Panc1 (cell line): Measurements from ENCODE around the gene MRPS27. TPM values are rescaled to one million over a fixed set of nuclear protein-coding genes. Genes with fewer than 3 reads are reported as not detected.
"Not testable (repeated sequence)": the region's sequence is repeated elsewhere in the genome, so short reads cannot be mapped to it uniquely, and the experiment has no call there.

Source experiments
- ATAC-seq: fragments of 200-7000 bp; cut with Tn5 transposase; 2 replicates; pipeline ENCODE4 v1.9.1; 2020; ENCODE audit warnings: mild to moderate bottlenecking, moderate library complexity
- BruUV-seq: library from RNA; stranded (reverse); fragments of 400-500 nt; replicated peaks from 2 replicates; lab custom pipeline; 2021; lab: Mats Ljungman, UMichigan
- CTCF ChIA-PET: fragments of 300-600 bp; sonication (Branson Sonifier 250); formaldehyde crosslinking; loops from one replicate; lab custom pipeline; 2022; ENCODE audit warnings: antibody characterized with exemption; lab: Charles Lee
- POLR2A ChIA-PET: fragments of 300-600 bp; sonication (Branson Sonifier 250); formaldehyde crosslinking; loops from one replicate; lab custom pipeline; 2022; ENCODE audit warnings: antibody characterized with exemption; lab: Charles Lee
- DNase-seq: peaks from one replicate; pipeline ENCODE4 v3.0.0-alpha.2; 2010; ENCODE audit warnings: low read depth, low spot score
- H3K27ac ChIP-seq: 2 replicates; pipeline ENCODE4 v1.5.1; 2011; ENCODE audit warnings: mild to moderate bottlenecking, low read length, inconsistent platforms
- H3K27me3 ChIP-seq: fragments of 200-500 bp; sonication (Bioruptor generic); 2 replicates; pipeline ENCODE4 v1.6.0; 2014; ENCODE audit warnings: low read length, inconsistent platforms; ENCODE audit not compliant: control insufficient read depth, insufficient read depth
- H3K36me3 ChIP-seq: fragments of 200-500 bp; sonication (Bioruptor generic); 2 replicates; pipeline ENCODE4 v1.5.1; 2014; ENCODE audit warnings: inconsistent platforms, mild to moderate bottlenecking, low read length, moderate library complexity; ENCODE audit not compliant: control insufficient read depth, insufficient read depth
- H3K4me1 ChIP-seq: 2 replicates; pipeline ENCODE4 v1.5.1; 2011; ENCODE audit warnings: inconsistent platforms, mild to moderate bottlenecking, low read length, moderate library complexity; ENCODE audit not compliant: control insufficient read depth, insufficient read depth
- H3K4me3 ChIP-seq, 2 experiments: 2 replicates each; pipeline ENCODE4 v1.5.1; 2011 to 2012; ENCODE audit warnings: low read depth in 2 of 2, low read length in 2 of 2, mild to moderate bottlenecking in 2 of 2, inconsistent platforms in 1 of 2, moderate library complexity in 1 of 2
- H3K9me3 ChIP-seq: fragments of 200-500 bp; sonication (Bioruptor generic); 2 replicates; pipeline ENCODE4 v1.5.1; 2014; ENCODE audit warnings: low read depth, mild to moderate bottlenecking, inconsistent platforms, low read length, moderate library complexity; ENCODE audit not compliant: control insufficient read depth, insufficient read depth
- POLR2AphosphoS5 ChIP-seq: IDR thresholded peaks from 2 replicates; pipeline ENCODE4 v1.6.1; 2012; ENCODE audit warnings: mild to moderate bottlenecking, low read depth, low read length, moderate library complexity
- SIN3A ChIP-seq: IDR thresholded peaks from 2 replicates; pipeline ENCODE4 v1.6.1; 2012; ENCODE audit warnings: low read depth, mild to moderate bottlenecking, low read length, moderate library complexity, borderline replicate concordance; ENCODE audit not compliant: insufficient read depth
- TCF7L2 ChIP-seq: IDR thresholded peaks from 2 replicates; pipeline ENCODE4 v1.6.1; 2011; ENCODE audit warnings: mild to moderate bottlenecking, low read depth, low read length, inconsistent platforms
- in situ Hi-C: cut with HindIII; loops from 2 replicates; pipeline ENCODE4 v1.10.0; 2016; ENCODE audit warnings: low sequenced_read_pairs, low pct_unique_long_range_greater_than_20kb
- intact Hi-C: fragments of 100-400 bp; cut with micrococcal nuclease; formaldehyde crosslinking; loops from one replicate; pipeline ENCODE4 v1.10.0; 2022; ENCODE audit not compliant: unreplicated experiment
- total RNA-seq: library from RNA; stranded (reverse); gene quantifications from one replicate; pipeline ENCODE4 v1.2.1, GENCODE V29; 2021; ENCODE audit not compliant: unreplicated experiment
- TF ChIP-seq, protein P1 (sequence below), 2 experiments: IDR thresholded peaks; 2 replicates each; pipeline ENCODE4 v1.6.1; 2011 to 2012; ENCODE audit warnings: low read depth in 2 of 2, control low read depth in 1 of 2, low read length in 1 of 2, mild to moderate bottlenecking in 1 of 2, moderate library complexity in 1 of 2; ENCODE audit not compliant: insufficient read depth in 1 of 2
- TF ChIP-seq, protein P2 (sequence below): fragments of 450-650 bp; IDR thresholded peaks from 2 replicates; pipeline ENCODE4 v1.5.1; 2017; ENCODE audit warnings: mild to moderate bottlenecking

MRPS27 gene
- total RNA-seq, 1 experiment from 2014 or later: 67.2 TPM

DNA sequence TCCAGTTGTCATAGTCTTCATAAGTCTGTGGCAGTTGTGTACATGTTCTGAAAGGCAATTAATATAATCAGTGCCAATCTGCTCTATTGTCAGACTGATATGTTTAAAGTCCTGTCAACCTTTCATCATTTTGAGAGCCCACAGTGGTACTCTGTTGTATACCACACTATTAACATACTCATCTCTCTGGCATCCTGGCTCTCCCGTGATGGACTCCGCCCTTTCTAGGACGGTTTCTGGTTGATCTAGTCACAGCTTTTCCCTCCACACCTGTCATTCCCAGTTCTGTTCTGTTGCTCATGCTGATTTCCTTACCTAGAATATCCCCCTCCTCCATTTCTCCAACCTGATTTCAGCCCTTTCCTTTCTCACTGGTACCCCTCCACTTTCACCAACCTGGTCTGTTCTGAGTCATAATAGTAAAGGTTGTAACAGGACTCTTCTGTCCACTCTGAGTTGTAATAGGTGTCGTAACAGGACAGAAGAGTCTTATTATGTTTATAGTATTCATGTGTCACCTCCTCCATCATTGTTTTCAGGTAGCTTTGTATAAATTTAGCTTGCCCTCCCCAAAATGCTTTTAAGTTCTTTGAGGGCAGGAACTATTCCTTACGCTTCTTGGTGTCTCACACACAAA is 4.3 kb upstream of the MRPS27 start:
- no TSS peak for BruUV-seq
- in situ Hi-C loops: no loop called here
- Histone ChIP-seq H3K4me3 (no peak overlapping the region), H3K36me3 (peaks cover 2% of the 10 kb centered on the region; the same call in 1 of the 2 replicates), H3K9me3 (no peaks in the 10 kb centered on the region), H3K27ac (no peak overlapping the region), H3K4me1 (peaks cover 7% of the 10 kb centered on the region; the same call in 1 of the 2 replicates), H3K27me3 (no peaks in the 10 kb centered on the region)
- ChIA-PET CTCF (no interaction called here), POLR2A (no interaction called here)
- intact Hi-C loops: no loop called here
- TF ChIP-seq POLR2AphosphoS5 (no peak), TCF7L2 (no peak), SIN3A (no peak)
- TF ChIP-seq, protein P1, sequence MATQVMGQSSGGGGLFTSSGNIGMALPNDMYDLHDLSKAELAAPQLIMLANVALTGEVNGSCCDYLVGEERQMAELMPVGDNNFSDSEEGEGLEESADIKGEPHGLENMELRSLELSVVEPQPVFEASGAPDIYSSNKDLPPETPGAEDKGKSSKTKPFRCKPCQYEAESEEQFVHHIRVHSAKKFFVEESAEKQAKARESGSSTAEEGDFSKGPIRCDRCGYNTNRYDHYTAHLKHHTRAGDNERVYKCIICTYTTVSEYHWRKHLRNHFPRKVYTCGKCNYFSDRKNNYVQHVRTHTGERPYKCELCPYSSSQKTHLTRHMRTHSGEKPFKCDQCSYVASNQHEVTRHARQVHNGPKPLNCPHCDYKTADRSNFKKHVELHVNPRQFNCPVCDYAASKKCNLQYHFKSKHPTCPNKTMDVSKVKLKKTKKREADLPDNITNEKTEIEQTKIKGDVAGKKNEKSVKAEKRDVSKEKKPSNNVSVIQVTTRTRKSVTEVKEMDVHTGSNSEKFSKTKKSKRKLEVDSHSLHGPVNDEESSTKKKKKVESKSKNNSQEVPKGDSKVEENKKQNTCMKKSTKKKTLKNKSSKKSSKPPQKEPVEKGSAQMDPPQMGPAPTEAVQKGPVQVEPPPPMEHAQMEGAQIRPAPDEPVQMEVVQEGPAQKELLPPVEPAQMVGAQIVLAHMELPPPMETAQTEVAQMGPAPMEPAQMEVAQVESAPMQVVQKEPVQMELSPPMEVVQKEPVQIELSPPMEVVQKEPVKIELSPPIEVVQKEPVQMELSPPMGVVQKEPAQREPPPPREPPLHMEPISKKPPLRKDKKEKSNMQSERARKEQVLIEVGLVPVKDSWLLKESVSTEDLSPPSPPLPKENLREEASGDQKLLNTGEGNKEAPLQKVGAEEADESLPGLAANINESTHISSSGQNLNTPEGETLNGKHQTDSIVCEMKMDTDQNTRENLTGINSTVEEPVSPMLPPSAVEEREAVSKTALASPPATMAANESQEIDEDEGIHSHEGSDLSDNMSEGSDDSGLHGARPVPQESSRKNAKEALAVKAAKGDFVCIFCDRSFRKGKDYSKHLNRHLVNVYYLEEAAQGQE (IDR thresholded peaks at IDR 0.05; ENCODE audit: insufficient read depth in 1 of 2, low read depth in 2 of 2, low read length in 1 of 2): no peak
- TF ChIP-seq, protein P2, sequence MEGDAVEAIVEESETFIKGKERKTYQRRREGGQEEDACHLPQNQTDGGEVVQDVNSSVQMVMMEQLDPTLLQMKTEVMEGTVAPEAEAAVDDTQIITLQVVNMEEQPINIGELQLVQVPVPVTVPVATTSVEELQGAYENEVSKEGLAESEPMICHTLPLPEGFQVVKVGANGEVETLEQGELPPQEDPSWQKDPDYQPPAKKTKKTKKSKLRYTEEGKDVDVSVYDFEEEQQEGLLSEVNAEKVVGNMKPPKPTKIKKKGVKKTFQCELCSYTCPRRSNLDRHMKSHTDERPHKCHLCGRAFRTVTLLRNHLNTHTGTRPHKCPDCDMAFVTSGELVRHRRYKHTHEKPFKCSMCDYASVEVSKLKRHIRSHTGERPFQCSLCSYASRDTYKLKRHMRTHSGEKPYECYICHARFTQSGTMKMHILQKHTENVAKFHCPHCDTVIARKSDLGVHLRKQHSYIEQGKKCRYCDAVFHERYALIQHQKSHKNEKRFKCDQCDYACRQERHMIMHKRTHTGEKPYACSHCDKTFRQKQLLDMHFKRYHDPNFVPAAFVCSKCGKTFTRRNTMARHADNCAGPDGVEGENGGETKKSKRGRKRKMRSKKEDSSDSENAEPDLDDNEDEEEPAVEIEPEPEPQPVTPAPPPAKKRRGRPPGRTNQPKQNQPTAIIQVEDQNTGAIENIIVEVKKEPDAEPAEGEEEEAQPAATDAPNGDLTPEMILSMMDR: no peak
- DNase-seq (no peak), ATAC-seq (no peak)

DNA sequence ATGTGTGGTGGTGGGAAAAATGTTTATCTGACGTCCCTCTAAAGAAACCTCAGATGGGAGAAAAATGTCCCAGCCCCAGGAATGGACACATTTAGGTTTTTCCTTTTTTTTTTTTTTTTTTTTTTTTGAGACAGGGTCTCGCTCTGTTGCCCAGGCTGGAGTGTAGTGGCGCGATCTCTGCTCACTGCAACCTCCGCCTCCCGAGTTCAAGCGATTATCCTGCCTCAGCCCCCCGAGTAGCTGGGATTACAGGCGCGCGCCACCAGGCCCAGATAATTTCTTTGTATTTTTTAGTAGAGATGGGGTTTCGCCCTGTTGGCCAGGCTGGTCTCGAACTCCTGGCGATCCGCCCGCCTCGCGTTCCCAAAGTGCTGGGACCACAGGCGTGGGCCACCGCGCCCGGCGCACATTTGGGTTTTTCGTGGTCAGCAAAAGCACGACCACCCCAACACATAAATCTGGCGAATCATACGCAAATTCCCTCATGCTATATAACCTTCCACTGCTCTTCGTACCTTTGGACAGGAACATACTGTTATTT is 535 bp downstream of the MRPS27 start:
- intact Hi-C loops, DNase-seq, H3K9me3 ChIP-seq, in situ Hi-C loops, BruUV-seq, H3K27me3 ChIP-seq, H3K36me3 ChIP-seq: not testable (repeated sequence)
- ChIA-PET CTCF (interaction anchor here (1.3 kb wide), 1 partner anchor 11 kb away, joined by 5 read pairs; no protein-coding TSS in a partner anchor), POLR2A (interaction anchor here (0.6 to 0.7 kb wide), 4 partner anchors 11 to 479 kb away, joined by 3 to 11 read pairs (median 6); no protein-coding TSS in a partner anchor)
- H3K4me3 ChIP-seq: peak overlapping the region; percentile 97 to 99
- H3K27ac ChIP-seq: peak overlapping the region; percentile 97
- peaks cover 13% of the 10 kb centered on the region; the same call in 1 of the 2 replicates for H3K4me1 ChIP-seq
- ATAC-seq: peak; percentile 28
